Activated CD4-positive, alpha-beta T cell treated with anti-CD3 and anti-CD28 coated beads, Interleukin-2, amount 50 U/mL, for 48 hours (primary cell): ENCODE data around the gene RHBDD3.
"Not testable (repeated sequence)": the region's sequence is repeated elsewhere in the genome, so short reads cannot be mapped to it uniquely, and the experiment has no call there.

Experiments used
- DNase-seq, 2 experiments: peaks; one replicate each; pipeline ENCODE4 v3.0.0-alpha.2; 2020

Gene RHBDD3

GRCh38 chr22:29245626-29246385, 22.0 kb downstream of the RHBDD3 start:
- DNase-seq: peak; percentile 75 to 77

- no peak for DNase-seq
Observed at GRCh38 chr22:29244785-29245625, 22.8 kb downstream of the RHBDD3 start.

- no peak for DNase-seq
Observed at GRCh38 chr22:29243874-29244446, 23.8 kb downstream of the RHBDD3 start.

GRCh38 chr22:29240481-29240880, 27.3 kb downstream of the RHBDD3 start:
- not testable (repeated sequence) for DNase-seq

GRCh38 chr22:29233277-29233877, 34.4 kb downstream of the RHBDD3 start:
- DNase-seq: no peak

- DNase-seq: no peak
Observed at GRCh38 chr22:29231971-29232959, 35.5 kb downstream of the RHBDD3 start.

GRCh38 chr22:29230972-29231875, 36.6 kb downstream of the RHBDD3 start:
- no peak for DNase-seq

GRCh38 chr22:29226351-29226981, 41.3 kb downstream of the RHBDD3 start:
- DNase-seq: no peak

- DNase-seq: no peak
Observed at GRCh38 chr22:29225422-29226090, 42.2 kb downstream of the RHBDD3 start.

GRCh38 chr22:29224859-29225410, 42.8 kb downstream of the RHBDD3 start:
- no peak for DNase-seq

GRCh38 chr22:29224121-29224858, 43.5 kb downstream of the RHBDD3 start:
- no peak for DNase-seq

GRCh38 chr22:29219881-29220670, 47.7 kb downstream of the RHBDD3 start:
- no peak for DNase-seq

- DNase-seq: not testable (repeated sequence)
Observed at GRCh38 chr22:29219409-29219782, 48.4 kb downstream of the RHBDD3 start.

- DNase-seq: no peak
Observed at GRCh38 chr22:29218758-29219408, 48.9 kb downstream of the RHBDD3 start.

- DNase-seq: no peak
Observed at GRCh38 chr22:29217827-29218757, 49.7 kb downstream of the RHBDD3 start.
